Trophoblast cell (in vitro differentiated cells and primary cell): ENCODE data around the gene EMID1.
A peak's percentile ranks its signal among the peaks of the same experiment; 100 is the strongest.
"Not testable (repeated sequence)": the region's sequence is repeated elsewhere in the genome, so short reads cannot be mapped to it uniquely, and the experiment has no call there.

Experiments
- DNase-seq, 2 donors: peaks; one replicate each; pipeline ENCODE4 v3.0.0-alpha.2; 2016
- H2AFZ ChIP-seq: 2 replicates; pipeline ENCODE4 v1.6.1; 2013; ENCODE audit warnings: low read length, moderate library complexity, mild to moderate bottlenecking; ENCODE audit not compliant: insufficient read depth, poor library complexity
- H2AK5ac ChIP-seq: 2 replicates; pipeline ENCODE4 v1.6.1; 2013; ENCODE audit warnings: mild to moderate bottlenecking, low read length
- H2BK120ac ChIP-seq: 2 replicates; pipeline ENCODE4 v1.6.1; 2013; ENCODE audit warnings: low read length, mild to moderate bottlenecking, moderate library complexity; ENCODE audit not compliant: insufficient read depth, poor library complexity
- H2BK12ac ChIP-seq: 2 replicates; pipeline ENCODE4 v1.6.1; 2013; ENCODE audit warnings: mild to moderate bottlenecking, low read length, moderate library complexity
- H2BK5ac ChIP-seq: 2 replicates; pipeline ENCODE4 v1.6.1; 2013; ENCODE audit warnings: low read length, low read depth, moderate library complexity, mild to moderate bottlenecking; ENCODE audit not compliant: poor library complexity
- H3K14ac ChIP-seq: 2 replicates; pipeline ENCODE4 v1.6.1; 2013; ENCODE audit warnings: mild to moderate bottlenecking, low read length
- H3K18ac ChIP-seq: 2 replicates; pipeline ENCODE4 v1.6.1; 2013; ENCODE audit warnings: mild to moderate bottlenecking, low read length
- H3K23ac ChIP-seq: 2 replicates; pipeline ENCODE4 v1.6.1; 2013; ENCODE audit warnings: low read length
- H3K27ac ChIP-seq: 2 replicates; pipeline ENCODE4 v1.5.1; 2013; ENCODE audit warnings: low read depth, mild to moderate bottlenecking, inconsistent platforms, low read length, moderate library complexity
- H3K27me3 ChIP-seq: 2 replicates; pipeline ENCODE4 v1.6.1; 2013; ENCODE audit warnings: inconsistent platforms, mild to moderate bottlenecking, low read length, moderate library complexity; ENCODE audit not compliant: insufficient read depth
- H3K36me3 ChIP-seq, 2 experiments: 1 replicate in 1 of 2; 2 replicates in 1 of 2; pipeline ENCODE4 v1.6.1; 2013; ENCODE audit warnings: low read length in 2 of 2, mild to moderate bottlenecking in 2 of 2, moderate library complexity in 1 of 2; ENCODE audit not compliant: insufficient read depth in 2 of 2, control insufficient read depth in 1 of 2
- H3K4ac ChIP-seq: 2 replicates; pipeline ENCODE4 v1.6.1; 2013; ENCODE audit warnings: low read depth, mild to moderate bottlenecking, low read length, moderate library complexity
- H3K4me1 ChIP-seq, 2 experiments: 1 replicate in 1 of 2; 2 replicates in 1 of 2; pipeline ENCODE4 v1.6.1; 2013; ENCODE audit warnings: low read length in 2 of 2, mild to moderate bottlenecking in 2 of 2, moderate library complexity in 1 of 2; ENCODE audit not compliant: insufficient read depth in 2 of 2, control insufficient read depth in 1 of 2
- H3K4me2 ChIP-seq: 2 replicates; pipeline ENCODE4 v1.6.1; 2013; ENCODE audit warnings: inconsistent platforms, mild to moderate bottlenecking, low read length, moderate library complexity
- H3K4me3 ChIP-seq: 2 replicates; pipeline ENCODE4 v1.5.1; 2013; ENCODE audit warnings: mild to moderate bottlenecking, low read depth, low read length, inconsistent platforms
- H3K79me1 ChIP-seq: one replicate; pipeline ENCODE4 v1.6.1; 2013; ENCODE audit warnings: low read length
- H3K79me2 ChIP-seq: 2 replicates; pipeline ENCODE4 v1.6.1; 2013; ENCODE audit warnings: low read length, mild to moderate bottlenecking; ENCODE audit not compliant: control insufficient read depth, insufficient read depth, poor library complexity
- H3K9ac ChIP-seq: 2 replicates; pipeline ENCODE4 v1.6.1; 2013; ENCODE audit warnings: mild to moderate bottlenecking, low read length
- H3K9me3 ChIP-seq: 2 replicates; pipeline ENCODE4 v1.6.1; 2013; ENCODE audit warnings: low read depth, mild to moderate bottlenecking, control low read depth, inconsistent platforms, low read length; ENCODE audit not compliant: insufficient read depth
- H4K12ac ChIP-seq: 2 replicates; pipeline ENCODE4 v1.6.1; 2013; ENCODE audit warnings: low read depth, mild to moderate bottlenecking, low read length, moderate library complexity
- H4K8ac ChIP-seq: 2 replicates; pipeline ENCODE4 v1.6.1; 2013; ENCODE audit warnings: low read depth, mild to moderate bottlenecking, low read length, moderate library complexity
- H4K91ac ChIP-seq: one replicate; pipeline ENCODE4 v1.6.1; 2013; ENCODE audit warnings: low read depth, mild to moderate bottlenecking, low read length, moderate library complexity
- WGBS: extraction: QIAGEN DNeasy Blood & Tissue Kit; methylation state at CpG from one replicate; pipeline ENCODE4 v1.1.7; 2013; ENCODE audit warnings: missing lambda C conversion rate; ENCODE audit not compliant: insufficient read length, insufficient coverage; ENCODE audit errors: extremely low coverage; 5-methylcytosine and 5-hydroxymethylcytosine counted together

EMID1 gene

DNA sequence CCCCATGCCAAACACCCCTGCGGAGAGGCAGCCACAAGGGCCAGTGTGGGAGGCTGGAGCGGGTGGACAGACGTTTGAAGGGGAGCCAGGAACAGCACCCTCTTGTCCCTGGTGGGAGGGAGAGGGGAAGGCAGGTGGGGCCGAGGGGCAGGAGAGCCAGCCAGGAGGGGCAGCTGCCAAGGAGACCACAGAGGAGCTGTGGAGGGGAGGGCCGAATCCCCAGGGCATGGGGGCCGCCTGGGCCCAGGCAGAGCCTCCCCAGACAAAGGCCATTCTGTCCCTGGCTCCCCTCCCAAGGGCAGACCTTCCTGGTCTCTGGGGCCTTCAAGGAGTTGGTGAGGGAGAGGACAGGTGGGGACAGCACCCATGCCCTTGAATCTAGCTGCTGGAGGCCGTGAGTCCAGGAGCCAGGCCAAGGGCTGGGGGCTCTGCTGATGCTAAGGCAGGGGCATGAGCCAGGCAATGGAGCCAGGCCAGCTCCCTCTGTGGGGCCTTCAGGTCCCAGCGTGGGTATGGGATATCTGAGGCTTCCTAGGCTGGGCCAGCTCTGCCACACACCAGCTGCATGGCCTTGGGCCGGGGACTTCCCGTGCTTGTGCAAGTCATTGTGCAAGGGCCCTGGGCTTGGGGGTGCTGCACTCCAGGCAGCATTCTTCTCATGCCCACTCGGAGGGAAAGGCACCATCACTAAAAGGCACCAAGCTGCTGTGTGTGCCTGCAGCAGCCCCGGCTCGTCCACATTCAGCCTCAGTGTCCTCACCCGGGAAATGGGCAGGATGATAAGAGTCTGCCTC, 11.4 kb downstream of the EMID1 start:
- Histone ChIP-seq H2AFZ (no peak overlapping the region), H2BK12ac (no peak overlapping the region), H4K91ac (no peak overlapping the region), H3K18ac (no peak overlapping the region), H3K23ac (no peak overlapping the region), H3K27ac (no peak overlapping the region), H3K14ac (no peak overlapping the region), H2AK5ac (no peak overlapping the region), H3K4ac (no peak overlapping the region), H3K4me1 (no peaks in the 10 kb centered on the region), H2BK120ac (no peak overlapping the region), H4K12ac (no peak overlapping the region), H3K9ac (no peak overlapping the region), H3K79me1 (no peaks in the 10 kb centered on the region), H2BK5ac (no peak overlapping the region), H3K27me3 (no peaks in the 10 kb centered on the region), H3K4me2 (no peak overlapping the region), H3K79me2 (no peaks in the 10 kb centered on the region), H4K8ac (no peak overlapping the region), H3K4me3 (no peak overlapping the region), H3K36me3 (no peaks in the 10 kb centered on the region), H3K9me3 (no peaks in the 10 kb centered on the region)
- no CpG with 5 or more reads among the region's 14 CpGs for WGBS
- peak in 1 of 2 donors; percentile 19 for DNase-seq

DNA sequence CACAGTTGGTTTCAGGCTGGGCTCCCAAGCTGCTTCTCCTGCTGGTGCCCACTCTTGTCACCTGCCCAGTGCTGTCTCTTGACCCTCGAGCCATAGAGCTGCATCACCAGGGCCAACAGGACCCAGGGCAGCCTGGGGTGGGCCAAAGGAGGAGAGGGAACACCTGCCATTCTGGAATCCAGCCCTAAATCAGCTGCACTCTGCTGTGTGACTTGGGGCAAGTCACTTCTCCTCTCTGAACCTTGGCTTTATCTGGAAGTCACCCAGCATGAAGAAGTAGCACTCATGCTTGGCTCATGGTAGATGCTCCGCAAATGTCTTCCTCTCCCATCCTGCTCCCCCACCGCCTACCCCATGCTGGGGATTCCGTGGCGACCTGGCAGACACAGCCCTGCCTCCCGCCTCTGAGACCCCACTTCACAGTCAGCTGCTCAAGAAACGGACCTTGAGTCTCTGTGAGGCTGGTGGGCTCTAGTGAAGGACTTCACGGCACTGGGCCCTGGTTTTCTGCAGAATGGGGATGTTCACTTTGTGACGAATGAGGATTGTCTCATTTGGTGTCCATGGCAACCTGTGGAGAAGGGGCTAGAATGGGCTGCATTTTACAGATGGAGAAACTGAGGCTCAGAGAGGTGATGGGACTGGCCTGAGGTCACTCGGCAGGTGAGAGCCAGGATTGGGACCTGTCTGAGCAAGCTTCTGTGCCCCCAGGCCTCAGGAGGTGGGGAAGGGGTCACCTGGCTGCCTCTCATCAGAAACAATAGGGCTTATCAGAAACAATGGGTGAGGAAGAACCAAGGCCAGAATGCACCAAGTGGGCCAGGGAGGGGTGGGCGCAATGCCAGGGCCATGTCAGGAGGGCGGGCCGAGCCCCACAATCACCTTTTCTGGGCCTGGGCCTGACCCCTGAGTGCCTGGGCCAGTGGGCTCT, 12.4 kb downstream of the EMID1 start:
- no peak overlapping the region for H3K14ac ChIP-seq
- H4K91ac ChIP-seq: no peak overlapping the region
- H3K27me3 ChIP-seq: no peaks in the 10 kb centered on the region
- no peak overlapping the region for H4K8ac ChIP-seq
- no peak overlapping the region for H2BK12ac ChIP-seq
- no peaks in the 10 kb centered on the region for H3K36me3 ChIP-seq
- H3K9me3 ChIP-seq: no peaks in the 10 kb centered on the region
- H3K23ac ChIP-seq: no peak overlapping the region
- H2AK5ac ChIP-seq: no peak overlapping the region
- no peak overlapping the region for H3K4ac ChIP-seq
- no peak overlapping the region for H3K9ac ChIP-seq
- H4K12ac ChIP-seq: no peak overlapping the region
- no peak overlapping the region for H2BK5ac ChIP-seq
- H3K18ac ChIP-seq: no peak overlapping the region
- H2AFZ ChIP-seq: no peak overlapping the region
- no peak overlapping the region for H2BK120ac ChIP-seq
- H3K79me1 ChIP-seq: no peaks in the 10 kb centered on the region
- no peak overlapping the region for H3K4me3 ChIP-seq
- H3K4me2 ChIP-seq: no peak overlapping the region
- H3K4me1 ChIP-seq: no peaks in the 10 kb centered on the region
- WGBS: no CpG with 5 or more reads among the region's 13 CpGs
- no peak for DNase-seq
- H3K79me2 ChIP-seq: no peaks in the 10 kb centered on the region
- H3K27ac ChIP-seq: no peak overlapping the region

DNA sequence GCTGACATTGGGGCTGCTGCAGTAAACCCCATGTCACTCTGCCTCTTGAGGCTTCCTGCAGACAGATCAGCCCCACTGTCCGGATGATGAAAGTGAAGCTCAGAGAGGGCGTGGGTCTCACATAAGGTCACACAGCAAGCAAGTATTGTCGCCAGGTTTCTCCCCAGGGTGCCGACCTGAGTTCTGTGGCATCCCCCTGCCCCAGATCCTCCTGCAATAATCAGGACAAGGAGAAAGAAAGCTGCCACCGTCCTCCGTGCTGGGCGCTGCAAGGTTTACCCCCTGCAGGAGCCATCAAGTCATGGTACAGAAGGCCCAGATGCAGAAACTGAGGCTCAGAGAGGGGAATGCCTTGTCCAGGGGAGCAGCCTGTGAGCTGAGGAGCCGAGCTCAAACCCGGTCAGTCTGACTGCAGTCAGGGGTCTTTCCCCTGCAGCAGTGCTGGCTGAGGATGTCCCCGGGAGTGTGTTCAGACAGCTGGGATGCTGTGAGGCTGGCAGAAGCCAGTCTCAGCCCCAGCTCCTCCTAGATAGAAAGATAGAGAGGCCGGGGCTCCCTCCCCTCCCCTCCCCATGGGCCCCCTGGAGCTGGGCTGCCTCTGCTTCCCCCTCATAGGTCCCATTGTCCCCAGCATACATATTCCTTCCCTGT, 13.2 kb downstream of the EMID1 start:
- Histone ChIP-seq H3K79me1 (no peaks in the 10 kb centered on the region), H2BK120ac (no peak overlapping the region)

DNA sequence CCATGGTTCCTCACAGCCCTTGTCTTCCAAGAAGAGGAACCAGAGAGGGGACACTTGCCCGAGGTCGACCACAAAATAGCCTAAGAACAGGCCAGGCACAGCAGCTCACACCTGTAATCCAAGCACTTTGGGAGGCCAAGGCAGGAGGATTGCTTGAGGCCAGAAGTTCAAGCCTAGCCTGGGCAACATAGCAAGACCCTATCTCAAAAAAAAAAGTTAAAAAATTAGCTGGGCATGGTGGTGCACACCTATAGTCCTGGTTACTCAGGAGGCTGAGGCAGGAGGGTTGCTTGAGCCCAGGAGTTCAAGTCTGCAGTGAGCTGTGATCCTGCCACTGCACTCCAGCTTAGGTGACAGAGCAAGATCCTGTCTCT, 13.7 kb downstream of the EMID1 start:
- H3K18ac ChIP-seq, H3K9me3 ChIP-seq, H3K4me3 ChIP-seq, H4K8ac ChIP-seq, H3K4me1 ChIP-seq, H2BK120ac ChIP-seq, H2AFZ ChIP-seq, DNase-seq, H2BK5ac ChIP-seq, H3K23ac ChIP-seq, H4K91ac ChIP-seq, H3K27me3 ChIP-seq, H3K36me3 ChIP-seq, H3K14ac ChIP-seq, H4K12ac ChIP-seq, H3K9ac ChIP-seq, H2AK5ac ChIP-seq, H2BK12ac ChIP-seq, H3K4me2 ChIP-seq, H3K4ac ChIP-seq, H3K79me1 ChIP-seq, H3K27ac ChIP-seq, H3K79me2 ChIP-seq: not testable (repeated sequence)
- WGBS: no CpG with 5 or more reads among the region's 2 CpGs

More for the DNA sequence above, 13.2 kb downstream of the EMID1 start:
- Histone ChIP-seq H3K9me3 (no peaks in the 10 kb centered on the region), H3K14ac (no peak overlapping the region), H3K36me3 (no peaks in the 10 kb centered on the region), H3K4ac (no peak overlapping the region), H2AK5ac (no peak overlapping the region), H2AFZ (no peak overlapping the region), H3K18ac (no peak overlapping the region), H2BK5ac (no peak overlapping the region), H3K79me2 (no peaks in the 10 kb centered on the region), H3K27ac (no peak overlapping the region), H4K12ac (no peak overlapping the region), H3K4me1 (no peaks in the 10 kb centered on the region), H4K8ac (no peak overlapping the region), H4K91ac (no peak overlapping the region), H3K27me3 (no peaks in the 10 kb centered on the region), H3K9ac (no peak overlapping the region), H3K23ac (no peak overlapping the region), H3K4me3 (no peak overlapping the region), H3K4me2 (no peak overlapping the region), H2BK12ac (no peak overlapping the region)
- no CpG with 5 or more reads among the region's 11 CpGs for WGBS
- DNase-seq: no peak
